Liver (tissue), 9 donors: ENCODE results near the gene AKT3. TPM values are rescaled to one million over a fixed set of nuclear protein-coding genes. Genes with fewer than 3 reads are reported as not detected.

Experiments
- DNase-seq: peaks from one replicate; pipeline ENCODE4 v3.0.0-alpha.2; 2017; ENCODE audit warnings: low spot score
- H3K27ac ChIP-seq, 2 donors: one replicate each; pipeline ENCODE4 v1.7.0; 2013; ENCODE audit warnings: inconsistent platforms in 2 of 2, low read length in 2 of 2, control low read depth in 1 of 2, low read depth in 1 of 2, mild to moderate bottlenecking in 1 of 2
- H3K27me3 ChIP-seq, 4 donors: one replicate each; pipeline versions ENCODE4 v1.6.1 to v1.7.0; 2013; ENCODE audit warnings: low read length in 3 of 4, inconsistent platforms in 1 of 4, mild to moderate bottlenecking in 1 of 4, moderate library complexity in 1 of 4; ENCODE audit not compliant: control insufficient read depth in 4 of 4, insufficient read depth in 4 of 4
- H3K36me3 ChIP-seq, 4 donors: one replicate each; pipeline versions ENCODE4 v1.6.1 to v1.7.0; 2013; ENCODE audit warnings: low read length in 3 of 4, mild to moderate bottlenecking in 3 of 4, low read depth in 1 of 4, moderate library complexity in 1 of 4; ENCODE audit not compliant: control insufficient read depth in 4 of 4, insufficient read depth in 3 of 4
- H3K4me1 ChIP-seq, 4 donors: one replicate each; pipeline versions ENCODE4 v1.6.1 to v1.7.0; 2013; ENCODE audit warnings: low read length in 3 of 4, mild to moderate bottlenecking in 3 of 4, moderate library complexity in 1 of 4; ENCODE audit not compliant: control insufficient read depth in 4 of 4, insufficient read depth in 4 of 4
- H3K4me3 ChIP-seq, 3 donors: one replicate each; pipeline versions ENCODE4 v1.6.1 to v1.7.0; 2013; ENCODE audit warnings: low read length in 3 of 3, control low read depth in 1 of 3, low read depth in 1 of 3, mild to moderate bottlenecking in 1 of 3
- H3K9ac ChIP-seq, 2 donors: one replicate each; pipeline ENCODE4 v1.7.0; 2013; ENCODE audit warnings: low read length in 2 of 2, mild to moderate bottlenecking in 2 of 2, moderate library complexity in 2 of 2, control low read depth in 1 of 2, low read depth in 1 of 2
- H3K9me3 ChIP-seq, 4 donors: one replicate each; pipeline versions ENCODE4 v1.6.1 to v1.7.0; 2013; ENCODE audit warnings: low read length in 3 of 4; ENCODE audit not compliant: control insufficient read depth in 4 of 4
- ATF3 ChIP-seq: IDR thresholded peaks from 2 replicates; pipeline ENCODE4 v1.6.1; 2016; ENCODE audit warnings: antibody characterized with exemption
- CTCF ChIP-seq: fragments of 150-350 bp; IDR thresholded peaks from 2 replicates; pipeline ENCODE4 v1.5.1; 2017; ENCODE audit warnings: improper control_type of control experiment, low read depth, low read length; ENCODE audit not compliant: missing input control
- EGR1 ChIP-seq, 2 donors: IDR thresholded peaks; 2 replicates each; pipeline ENCODE4 v1.6.1; 2016 to 2018; ENCODE audit warnings: antibody characterized with exemption in 2 of 2, low read depth in 2 of 2
- FOXA1 ChIP-seq: IDR thresholded peaks from 2 replicates; pipeline ENCODE4 v1.6.1; 2016; ENCODE audit warnings: antibody characterized with exemption
- FOXA2 ChIP-seq: IDR thresholded peaks from 2 replicates; pipeline ENCODE4 v1.6.1; 2016; ENCODE audit warnings: antibody characterized with exemption
- GABPA ChIP-seq, 2 donors: IDR thresholded peaks in 1 of 2; conservative IDR thresholded peaks in 1 of 2; 2 replicates each; pipeline ENCODE4 v1.6.1; 2016; ENCODE audit warnings: antibody characterized with exemption in 2 of 2, mild to moderate bottlenecking in 1 of 2, moderate library complexity in 1 of 2
- HNF4A ChIP-seq, 2 donors: conservative IDR thresholded peaks; 2 replicates each; pipeline ENCODE4 v1.6.1; 2016; ENCODE audit warnings: antibody characterized with exemption in 2 of 2, mild to moderate bottlenecking in 2 of 2
- HNF4G ChIP-seq: IDR thresholded peaks from 2 replicates; pipeline ENCODE4 v1.6.1; 2016; ENCODE audit warnings: antibody characterized with exemption
- JUND ChIP-seq, 2 donors: IDR thresholded peaks; 2 replicates each; pipeline ENCODE4 v1.6.1; 2016; ENCODE audit warnings: antibody characterized with exemption in 2 of 2
- MAX ChIP-seq: IDR thresholded peaks from 2 replicates; pipeline ENCODE4 v1.6.1; 2016; ENCODE audit warnings: antibody characterized with exemption
- NR2F2 ChIP-seq: IDR thresholded peaks from 2 replicates; pipeline ENCODE4 v1.6.1; 2016; ENCODE audit warnings: antibody characterized with exemption
- RAD21 ChIP-seq, 2 donors: IDR thresholded peaks; 2 replicates each; pipeline ENCODE4 v1.6.1; 2016; ENCODE audit warnings: antibody characterized with exemption in 2 of 2, mild to moderate bottlenecking in 2 of 2
- REST ChIP-seq: IDR thresholded peaks from 2 replicates; pipeline ENCODE4 v1.6.1; 2016; ENCODE audit warnings: antibody characterized with exemption, mild to moderate bottlenecking
- RXRA ChIP-seq, 2 donors: IDR thresholded peaks; 2 replicates each; pipeline ENCODE4 v1.6.1; 2017 to 2018; ENCODE audit warnings: antibody characterized with exemption in 2 of 2, mild to moderate bottlenecking in 1 of 2
- SP1 ChIP-seq: IDR thresholded peaks from 2 replicates; pipeline ENCODE4 v1.6.1; 2018; ENCODE audit warnings: antibody characterized with exemption, mild to moderate bottlenecking
- TAF1 ChIP-seq: conservative IDR thresholded peaks from 2 replicates; pipeline ENCODE4 v1.6.1; 2016; ENCODE audit warnings: antibody characterized with exemption, mild to moderate bottlenecking
- YY1 ChIP-seq: IDR thresholded peaks from 2 replicates; pipeline ENCODE4 v1.6.1; 2016; ENCODE audit warnings: antibody characterized with exemption, mild to moderate bottlenecking
- ZBTB33 ChIP-seq: IDR thresholded peaks from 2 replicates; pipeline ENCODE4 v1.6.1; 2016; ENCODE audit warnings: antibody characterized with exemption
- WGBS: extraction: QIAGEN DNeasy Blood & Tissue Kit; methylation state at CpG from one replicate; pipeline ENCODE4 v1.1.7; 2013; 5-methylcytosine and 5-hydroxymethylcytosine counted together
- polyA plus RNA-seq, 2 donors: library from polyadenylated mRNA; stranded (reverse) in 1 of 2; unstranded in 1 of 2; fragments of 200-250 nt in 1 of 2; fragments of >200 nt in 1 of 2; fragmentation: Nextera tagmentation in 1 of 2; extraction: Ambion mirVana in 1 of 2; gene quantifications; one replicate each; pipeline versions ENCODE4 v1.2.1 to v1.2.3, GENCODE V29; 2013 to 2015
- total RNA-seq, 2 donors: library from RNA; depleted of rRNA; stranded (reverse); fragments of >200 nt; gene quantifications; one replicate each; pipeline ENCODE4 v1.2.3, GENCODE V29; 2014
- donor health status: healthy.
- donor health status: healthy.
- donor health status: healthy.
- donor health status: healthy.
- donor health status: healthy.

The AKT3 gene
- total and polyA plus RNA-seq, 4 donors = 1.7 to 7.6 (median 2.8) TPM

GRCh38 chr1:243645281-243645680, 204.8 kb downstream of the AKT3 start:
- no peak overlapping the region for H3K27ac ChIP-seq
- no peaks in the 10 kb centered on the region for H3K9me3 ChIP-seq
- H3K27me3 ChIP-seq = no peaks in the 10 kb centered on the region
- DNase-seq = no peak
- H3K36me3 ChIP-seq = peaks cover 0 to 3% (median 0%) of the 10 kb centered on the region in 4 donors
- TF ChIP-seq FOXA1 = no peak
- no peak for TF ChIP-seq SP1
- no peak for TF ChIP-seq REST
- no peak for TF ChIP-seq ZBTB33
- no peak for TF ChIP-seq FOXA2
- no peak for TF ChIP-seq CTCF
- no peak for TF ChIP-seq NR2F2
- no peak for TF ChIP-seq ATF3
- no peak for TF ChIP-seq HNF4G
- TF ChIP-seq RAD21 (IDR thresholded peaks at IDR 0.05) = no peak
- TF ChIP-seq MAX = no peak
- no peak for TF ChIP-seq HNF4A (conservative IDR thresholded peaks at IDR 0.05)
- TF ChIP-seq TAF1 = no peak
- no peak for TF ChIP-seq GABPA (IDR thresholded peaks at IDR 0.05 in 1 of 2, conservative IDR thresholded peaks at IDR 0.05 in 1 of 2)
- TF ChIP-seq EGR1 (IDR thresholded peaks at IDR 0.05; ENCODE audit: low read depth in 2 of 2) = no peak
- TF ChIP-seq JUND (IDR thresholded peaks at IDR 0.05) = no peak
- no peak for TF ChIP-seq RXRA (IDR thresholded peaks at IDR 0.05)
- TF ChIP-seq YY1 = no peak
- H3K9ac ChIP-seq = no peak overlapping the region
- 89% methylated on average over 6 of the region's 6 CpGs for WGBS
- H3K4me3 ChIP-seq = no peak overlapping the region
- no peaks in the 10 kb centered on the region for H3K4me1 ChIP-seq
